Right cardiac atrium (tissue), 5 donors: ENCODE measurements around the gene GSE1. TPM values are rescaled to one million over a fixed set of nuclear protein-coding genes. Genes with fewer than 3 reads are reported as not detected.

Experiments
- ATAC-seq, 2 donors: fragments of 200-7000 bp; cut with Tn5 transposase; one replicate each; pipeline versions ENCODE4 v1.8.0 to v1.9.1; 2020; ENCODE audit warnings: moderate library complexity in 2 of 2, mild to moderate bottlenecking in 1 of 2
- DNase-seq, 3 donors: peaks; one replicate each; pipeline ENCODE4 v3.0.0-alpha.2; 2020
- H3K27ac ChIP-seq: one replicate; pipeline ENCODE4 v1.5.1; 2013; ENCODE audit warnings: mild to moderate bottlenecking, low read length, control low read depth, moderate library complexity
- H3K27me3 ChIP-seq: one replicate; pipeline ENCODE4 v1.6.1; 2013; ENCODE audit not compliant: control insufficient read depth, insufficient read depth
- H3K4me1 ChIP-seq: one replicate; pipeline ENCODE4 v1.6.1; 2013; ENCODE audit warnings: low read length; ENCODE audit not compliant: control insufficient read depth, insufficient read depth
- H3K4me3 ChIP-seq: one replicate; pipeline ENCODE4 v1.5.1; 2013; ENCODE audit warnings: low read length, control low read depth
- H3K9me3 ChIP-seq: one replicate; pipeline ENCODE4 v1.6.1; 2013; ENCODE audit warnings: low read length; ENCODE audit not compliant: control insufficient read depth
- WGBS: extraction: QIAGEN DNeasy Blood & Tissue Kit; methylation state at CpG from one replicate; pipeline ENCODE4 v1.1.7; 2013; 5-methylcytosine and 5-hydroxymethylcytosine counted together
- intact Hi-C, 4 donors: fragments of 100-400 bp; cut with DNase I; formaldehyde crosslinking; loops; one replicate each; pipeline versions ENCODE4 v1.11.0 to v1.14.0; 2022 to 2023
- polyA plus RNA-seq: library from polyadenylated mRNA; stranded (reverse); fragments of 200-250 nt; gene quantifications from one replicate; pipeline ENCODE4 v1.2.3, GENCODE V29; 2013
- total RNA-seq, 4 donors: library from RNA; stranded (reverse); fragmentation: NEBNext Ultra II Directional; extraction: Animal tissue kit (Norgen Biotek cat#: 25700); gene quantifications; one replicate each; pipeline ENCODE4 v1.2.1, GENCODE V29; 2021
- donor health status: healthy with polysubstance abuse.
- donor health status: DM: no; HTN: yes; CAD: no.
- donor health status: DM: no; HTN: no; CAD: no.
- donor health status: DM: no; HTN: yes; CAD: no; lungs with severe emphysema.
- donor health status: DM: yes; HTN: yes; CAD: no.

Gene GSE1
- total and polyA plus RNA-seq, 5 donors, result 40.3 to 99.8 (median 87.6) TPM

DNA sequence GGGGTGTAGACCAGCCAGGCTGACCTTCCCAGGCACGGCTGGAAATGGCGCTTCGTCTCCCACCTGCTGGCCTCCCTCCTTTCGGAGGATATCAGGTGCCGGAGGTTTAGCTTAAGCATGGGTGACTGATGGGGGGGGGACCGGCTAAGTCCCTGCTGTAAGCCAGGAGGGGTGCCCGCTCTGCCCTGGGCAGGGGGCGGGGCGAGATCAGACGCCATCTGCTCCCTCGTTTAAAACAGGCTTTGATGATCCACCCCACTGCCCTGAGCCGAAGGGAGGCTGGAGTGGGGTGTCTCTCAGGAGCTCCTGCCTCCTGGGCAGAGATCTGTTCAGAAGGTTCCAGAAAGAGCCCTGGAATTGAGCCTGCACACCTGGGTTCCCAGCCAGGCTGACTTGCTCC is 111.8 kb downstream of the GSE1 start:
- H3K27ac ChIP-seq, result no peak overlapping the region
- WGBS, result 94% methylated on average over 12 of the region's 12 CpGs
- no peaks in the 10 kb centered on the region for H3K27me3 ChIP-seq
- H3K4me1 ChIP-seq, result no peaks in the 10 kb centered on the region
- no peaks in the 10 kb centered on the region for H3K9me3 ChIP-seq
- intact Hi-C loops, result loop anchor here in 2 of 4 donors (5.0 to 10.0 kb wide), 2 partner anchors 470 to 723 kb away; no protein-coding TSS in a partner anchor
- ATAC-seq (no peak), DNase-seq (no peak)
- H3K4me3 ChIP-seq, result no peak overlapping the region

Other genes with a start within 250 kb of the GSE1 start
- gene GINS2, start 75.6 kb downstream of the GSE1 start, total RNA-seq, result 1 to 10 TPM in 1 of 4 donors, under 1 TPM in 3; 0.33 to 1.1 (median 0.40) TPM
- 0.23 TPM for gene GINS2, start 75.6 kb downstream of the GSE1 start, polyA plus RNA-seq
- gene C16orf74, start 137.8 kb downstream of the GSE1 start, total RNA-seq, result 1 to 10 TPM; 1.1 to 2.1 (median 1.4) TPM
- gene C16orf74, start 137.8 kb downstream of the GSE1 start, polyA plus RNA-seq, result 1.8 TPM
- 10 to 100 TPM; 18.5 to 22.0 (median 21.2) TPM for gene EMC8, start 186.2 kb downstream of the GSE1 start, total RNA-seq
- 13.8 TPM for gene EMC8, start 186.2 kb downstream of the GSE1 start, polyA plus RNA-seq
- gene COX4I1, start 186.4 kb downstream of the GSE1 start, total RNA-seq, result 1,000 to 10,000 TPM; 1,306 to 1,768 (median 1,579) TPM
- gene COX4I1, start 186.4 kb downstream of the GSE1 start, polyA plus RNA-seq, result 4,150 TPM